Sigmoid colon (tissue), 4 donors: Measurements from ENCODE around the gene GPX1.

ENCODE experiments used
- EP300 ChIP-seq, 4 donors: sonication (generic); formaldehyde crosslinking; IDR thresholded peaks; one replicate each; pipeline ENCODE4 v1.6.1; 2017; ENCODE audit warnings: antibody characterized with exemption in 4 of 4
- POLR2A ChIP-seq, 2 donors: fragments of 450-650 bp; IDR thresholded peaks; one replicate each; pipeline ENCODE4 v1.6.1; 2016; ENCODE audit warnings: antibody characterized with exemption in 2 of 2, mild to moderate bottlenecking in 2 of 2, moderate library complexity in 2 of 2
- POLR2AphosphoS5 ChIP-seq, 4 donors: sonication (generic); formaldehyde crosslinking; IDR thresholded peaks; one replicate each; pipeline ENCODE4 v1.6.1; 2017; ENCODE audit warnings: antibody characterized with exemption in 4 of 4
- TF ChIP-seq, protein P1 (sequence below), 4 experiments: fragments of 450-650 bp in 3 of 4; fragments of 200-600 bp in 1 of 4; IDR thresholded peaks; one replicate each; pipeline ENCODE4 v1.5.1; 2016 to 2019; ENCODE audit warnings: antibody characterized with exemption in 4 of 4, mild to moderate bottlenecking in 3 of 4, moderate library complexity in 2 of 4

DNA sequence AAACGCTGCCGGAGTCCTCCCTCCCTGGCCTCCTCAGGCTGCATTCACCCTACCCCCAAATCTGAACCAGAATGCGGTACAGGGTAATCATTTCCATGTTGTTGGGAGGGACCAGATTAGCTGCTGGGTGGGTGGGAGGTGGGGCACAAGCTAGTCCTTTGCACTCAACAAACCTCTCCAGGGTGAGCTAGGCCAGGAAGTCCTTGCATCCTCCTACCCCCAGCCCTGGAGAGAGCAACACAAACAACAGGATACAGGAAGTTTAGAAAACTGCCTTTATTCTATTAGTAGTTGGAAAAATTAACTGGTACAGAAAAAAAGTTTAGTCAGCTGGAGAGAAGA lies 702 bp upstream of the GPX1 start:
- TF ChIP-seq, protein P1, sequence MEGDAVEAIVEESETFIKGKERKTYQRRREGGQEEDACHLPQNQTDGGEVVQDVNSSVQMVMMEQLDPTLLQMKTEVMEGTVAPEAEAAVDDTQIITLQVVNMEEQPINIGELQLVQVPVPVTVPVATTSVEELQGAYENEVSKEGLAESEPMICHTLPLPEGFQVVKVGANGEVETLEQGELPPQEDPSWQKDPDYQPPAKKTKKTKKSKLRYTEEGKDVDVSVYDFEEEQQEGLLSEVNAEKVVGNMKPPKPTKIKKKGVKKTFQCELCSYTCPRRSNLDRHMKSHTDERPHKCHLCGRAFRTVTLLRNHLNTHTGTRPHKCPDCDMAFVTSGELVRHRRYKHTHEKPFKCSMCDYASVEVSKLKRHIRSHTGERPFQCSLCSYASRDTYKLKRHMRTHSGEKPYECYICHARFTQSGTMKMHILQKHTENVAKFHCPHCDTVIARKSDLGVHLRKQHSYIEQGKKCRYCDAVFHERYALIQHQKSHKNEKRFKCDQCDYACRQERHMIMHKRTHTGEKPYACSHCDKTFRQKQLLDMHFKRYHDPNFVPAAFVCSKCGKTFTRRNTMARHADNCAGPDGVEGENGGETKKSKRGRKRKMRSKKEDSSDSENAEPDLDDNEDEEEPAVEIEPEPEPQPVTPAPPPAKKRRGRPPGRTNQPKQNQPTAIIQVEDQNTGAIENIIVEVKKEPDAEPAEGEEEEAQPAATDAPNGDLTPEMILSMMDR (IDR thresholded peaks at IDR 0.05) = no peak
- no peak for TF ChIP-seq POLR2AphosphoS5 (IDR thresholded peaks at IDR 0.05)
- no peak for TF ChIP-seq POLR2A (IDR thresholded peaks at IDR 0.05)
- no peak for TF ChIP-seq EP300 (IDR thresholded peaks at IDR 0.05)
